ENCODE data around the gene FGD4. TPM values are rescaled to one million over a fixed set of nuclear protein-coding genes. Genes with fewer than 3 reads are reported as not detected.
A peak's percentile ranks its signal among the peaks of the same experiment; 100 is the strongest.

FGD4 gene
- total and polyA plus RNA-seq, 9 of the 15 experiments (the other 6 are each of a cell fraction or from before 2014, with no cell fraction given): 0.05 to 0.51 (median 0.27) TPM

DNA sequence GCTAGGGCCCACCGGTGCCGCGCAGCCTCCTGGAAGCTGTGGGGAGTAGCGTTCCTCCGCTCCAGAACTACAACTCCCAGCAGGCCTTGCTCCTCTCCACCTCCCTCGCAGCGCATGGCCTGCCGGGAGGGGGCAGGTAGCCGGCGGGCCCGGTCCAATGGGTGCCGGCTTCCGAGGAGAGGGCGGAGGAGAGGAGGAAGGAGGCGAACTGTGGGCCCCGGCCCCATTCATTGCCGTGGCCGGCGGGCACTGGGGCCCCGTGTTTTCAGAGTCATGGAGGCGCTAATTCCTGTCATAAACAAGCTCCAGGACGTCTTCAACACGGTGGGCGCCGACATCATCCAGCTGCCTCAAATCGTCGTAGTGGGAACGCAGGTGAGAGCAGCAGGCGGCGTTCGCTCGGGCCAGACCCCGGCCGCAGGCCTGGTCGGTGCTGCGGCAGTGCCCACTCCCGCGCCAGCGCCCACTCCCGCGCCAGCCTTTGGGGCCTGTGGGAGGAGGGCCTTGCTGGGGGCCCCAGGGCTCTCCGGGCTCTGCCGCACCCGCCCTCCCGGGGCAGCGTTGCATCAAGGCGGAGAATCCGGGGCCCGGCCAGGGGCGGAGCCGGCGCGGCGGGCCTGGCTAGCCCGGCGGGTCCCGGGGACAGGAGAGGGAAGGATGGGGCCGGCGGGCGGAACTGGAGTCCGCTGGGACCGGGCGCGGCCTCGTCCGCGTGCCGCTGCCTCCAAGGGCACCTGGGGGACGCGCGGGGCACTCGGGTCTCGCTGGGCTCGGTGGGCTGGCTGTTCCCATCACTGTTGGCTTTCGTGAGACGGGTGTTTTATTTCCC is 279.9 kb downstream of the FGD4 start, which contains the start of gene DNM1L (continued):
- TF ChIP-seq RBBP5 (IDR thresholded peaks at IDR 0.05; ENCODE audit: borderline replicate concordance, insufficient read depth, low read length, poor library complexity, severe bottlenecking) (peak; percentile 98), PHF8 (IDR thresholded peaks at IDR 0.05; ENCODE audit: borderline replicate concordance, low read length) (peak; percentile 96; the same call in 1 of the 2 replicates), KDM4B (IDR thresholded peaks at IDR 0.05; ENCODE audit: borderline replicate concordance in 2 of 2, low read depth in 1 of 2) (no peak; a peak in 1 of 4 replicates), FOXJ2 (tag; IDR thresholded peaks at IDR 0.05) (no peak), CHCHD3 (CRISPR knock-in tag; IDR thresholded peaks at IDR 0.05) (peak; percentile 71; the same call in 1 of the 2 replicates), NONO (IDR thresholded peaks at IDR 0.05; ENCODE audit: low read depth in 2 of 2, low read length in 1 of 2) (peak in 1 of 2 experiments; percentile 74; a peak in 2 of 4 replicates), FOXA1 (IDR thresholded peaks at IDR 0.05; ENCODE audit: borderline replicate concordance) (no peak), THRAP3 (IDR thresholded peaks at IDR 0.05; ENCODE audit: borderline replicate concordance) (no peak), MTA1 (IDR thresholded peaks at IDR 0.05; ENCODE audit: borderline replicate concordance) (no peak), FOXK2 (conservative IDR thresholded peaks at IDR 0.05 in 1 of 2, IDR thresholded peaks at IDR 0.05 in 1 of 2; ENCODE audit: low read depth in 2 of 2) (peak in 1 of 2 experiments; percentile 27; a peak in 1 of 4 replicates), ZSCAN32 (CRISPR knock-in tag; IDR thresholded peaks at IDR 0.05) (no peak), FOXP4 (CRISPR knock-in tag; IDR thresholded peaks at IDR 0.05; ENCODE audit: borderline replicate concordance) (no peak), EZH2 (IDR thresholded peaks at IDR 0.05; ENCODE audit: borderline replicate concordance, low read depth, low read length) (no peak), RB1 (IDR thresholded peaks at IDR 0.05; ENCODE audit: low read depth) (peak; percentile 40; the same call in 1 of the 2 replicates), ZBTB8A (IDR thresholded peaks at IDR 0.05; ENCODE audit: partially characterized antibody) (no peak), MCM2 (IDR thresholded peaks at IDR 0.05; ENCODE audit: low read depth) (no peak), NR3C1 (CRISPR knock-in tag; IDR thresholded peaks at IDR 0.05) (peak; percentile 80; the same call in 1 of the 2 replicates), ZBTB7A (IDR thresholded peaks at IDR 0.05; ENCODE audit: borderline replicate concordance, control insufficient read depth, low read depth, low read length) (peak; percentile 48; the same call in 1 of the 2 replicates), HNRNPL (IDR thresholded peaks at IDR 0.05; ENCODE audit: low read depth, low read length) (peak; percentile 98)
- TF ChIP-seq, protein P1, sequence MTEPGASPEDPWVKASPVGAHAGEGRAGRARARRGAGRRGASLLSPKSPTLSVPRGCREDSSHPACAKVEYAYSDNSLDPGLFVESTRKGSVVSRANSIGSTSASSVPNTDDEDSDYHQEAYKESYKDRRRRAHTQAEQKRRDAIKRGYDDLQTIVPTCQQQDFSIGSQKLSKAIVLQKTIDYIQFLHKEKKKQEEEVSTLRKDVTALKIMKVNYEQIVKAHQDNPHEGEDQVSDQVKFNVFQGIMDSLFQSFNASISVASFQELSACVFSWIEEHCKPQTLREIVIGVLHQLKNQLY (CRISPR knock-in tag; conservative IDR thresholded peaks at IDR 0.05): no peak
- TF ChIP-seq, protein P2, sequence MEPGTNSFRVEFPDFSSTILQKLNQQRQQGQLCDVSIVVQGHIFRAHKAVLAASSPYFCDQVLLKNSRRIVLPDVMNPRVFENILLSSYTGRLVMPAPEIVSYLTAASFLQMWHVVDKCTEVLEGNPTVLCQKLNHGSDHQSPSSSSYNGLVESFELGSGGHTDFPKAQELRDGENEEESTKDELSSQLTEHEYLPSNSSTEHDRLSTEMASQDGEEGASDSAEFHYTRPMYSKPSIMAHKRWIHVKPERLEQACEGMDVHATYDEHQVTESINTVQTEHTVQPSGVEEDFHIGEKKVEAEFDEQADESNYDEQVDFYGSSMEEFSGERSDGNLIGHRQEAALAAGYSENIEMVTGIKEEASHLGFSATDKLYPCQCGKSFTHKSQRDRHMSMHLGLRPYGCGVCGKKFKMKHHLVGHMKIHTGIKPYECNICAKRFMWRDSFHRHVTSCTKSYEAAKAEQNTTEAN (CRISPR knock-in tag; IDR thresholded peaks at IDR 0.05): no peak

Measured in K562 (cell line).